Articular chondrocyte of knee joint (primary cell): ENCODE results near the gene NCAPD2. TPM values are rescaled to one million over a fixed set of nuclear protein-coding genes. Genes with fewer than 3 reads are reported as not detected.

Experiments used
- small RNA-seq: library from RNA; depleted of rRNA; stranded (forward); fragments of <200 nt; gene quantifications from one replicate; pipeline ENCODE3, GENCODE V24; 2012
- total RNA-seq: library from RNA; depleted of rRNA; stranded (reverse); fragments of >200 nt; gene quantifications from 2 replicates; pipeline ENCODE4 v1.2.3, GENCODE V29; 2012

The NCAPD2 gene, protein sequence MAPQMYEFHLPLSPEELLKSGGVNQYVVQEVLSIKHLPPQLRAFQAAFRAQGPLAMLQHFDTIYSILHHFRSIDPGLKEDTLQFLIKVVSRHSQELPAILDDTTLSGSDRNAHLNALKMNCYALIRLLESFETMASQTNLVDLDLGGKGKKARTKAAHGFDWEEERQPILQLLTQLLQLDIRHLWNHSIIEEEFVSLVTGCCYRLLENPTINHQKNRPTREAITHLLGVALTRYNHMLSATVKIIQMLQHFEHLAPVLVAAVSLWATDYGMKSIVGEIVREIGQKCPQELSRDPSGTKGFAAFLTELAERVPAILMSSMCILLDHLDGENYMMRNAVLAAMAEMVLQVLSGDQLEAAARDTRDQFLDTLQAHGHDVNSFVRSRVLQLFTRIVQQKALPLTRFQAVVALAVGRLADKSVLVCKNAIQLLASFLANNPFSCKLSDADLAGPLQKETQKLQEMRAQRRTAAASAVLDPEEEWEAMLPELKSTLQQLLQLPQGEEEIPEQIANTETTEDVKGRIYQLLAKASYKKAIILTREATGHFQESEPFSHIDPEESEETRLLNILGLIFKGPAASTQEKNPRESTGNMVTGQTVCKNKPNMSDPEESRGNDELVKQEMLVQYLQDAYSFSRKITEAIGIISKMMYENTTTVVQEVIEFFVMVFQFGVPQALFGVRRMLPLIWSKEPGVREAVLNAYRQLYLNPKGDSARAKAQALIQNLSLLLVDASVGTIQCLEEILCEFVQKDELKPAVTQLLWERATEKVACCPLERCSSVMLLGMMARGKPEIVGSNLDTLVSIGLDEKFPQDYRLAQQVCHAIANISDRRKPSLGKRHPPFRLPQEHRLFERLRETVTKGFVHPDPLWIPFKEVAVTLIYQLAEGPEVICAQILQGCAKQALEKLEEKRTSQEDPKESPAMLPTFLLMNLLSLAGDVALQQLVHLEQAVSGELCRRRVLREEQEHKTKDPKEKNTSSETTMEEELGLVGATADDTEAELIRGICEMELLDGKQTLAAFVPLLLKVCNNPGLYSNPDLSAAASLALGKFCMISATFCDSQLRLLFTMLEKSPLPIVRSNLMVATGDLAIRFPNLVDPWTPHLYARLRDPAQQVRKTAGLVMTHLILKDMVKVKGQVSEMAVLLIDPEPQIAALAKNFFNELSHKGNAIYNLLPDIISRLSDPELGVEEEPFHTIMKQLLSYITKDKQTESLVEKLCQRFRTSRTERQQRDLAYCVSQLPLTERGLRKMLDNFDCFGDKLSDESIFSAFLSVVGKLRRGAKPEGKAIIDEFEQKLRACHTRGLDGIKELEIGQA (N-terminal part only)
- 31.0 and 40.4 TPM in 2 replicates for total RNA-seq

GRCh38 chr12:6493497-6494257, at the start of gene NCAPD2:
Gene NCAPD2 (plus strand): TSS chr12:6494102. CDS start chr12:6495099, 997 bp downstream.

GRCh38 chr12:6444704-6445688, 48.9 kb upstream of the NCAPD2 start, which contains the start of gene CD27:
Gene CD27 (plus strand): TSS chr12:6444955. CDS start chr12:6445096, 141 bp downstream.

DNA sequence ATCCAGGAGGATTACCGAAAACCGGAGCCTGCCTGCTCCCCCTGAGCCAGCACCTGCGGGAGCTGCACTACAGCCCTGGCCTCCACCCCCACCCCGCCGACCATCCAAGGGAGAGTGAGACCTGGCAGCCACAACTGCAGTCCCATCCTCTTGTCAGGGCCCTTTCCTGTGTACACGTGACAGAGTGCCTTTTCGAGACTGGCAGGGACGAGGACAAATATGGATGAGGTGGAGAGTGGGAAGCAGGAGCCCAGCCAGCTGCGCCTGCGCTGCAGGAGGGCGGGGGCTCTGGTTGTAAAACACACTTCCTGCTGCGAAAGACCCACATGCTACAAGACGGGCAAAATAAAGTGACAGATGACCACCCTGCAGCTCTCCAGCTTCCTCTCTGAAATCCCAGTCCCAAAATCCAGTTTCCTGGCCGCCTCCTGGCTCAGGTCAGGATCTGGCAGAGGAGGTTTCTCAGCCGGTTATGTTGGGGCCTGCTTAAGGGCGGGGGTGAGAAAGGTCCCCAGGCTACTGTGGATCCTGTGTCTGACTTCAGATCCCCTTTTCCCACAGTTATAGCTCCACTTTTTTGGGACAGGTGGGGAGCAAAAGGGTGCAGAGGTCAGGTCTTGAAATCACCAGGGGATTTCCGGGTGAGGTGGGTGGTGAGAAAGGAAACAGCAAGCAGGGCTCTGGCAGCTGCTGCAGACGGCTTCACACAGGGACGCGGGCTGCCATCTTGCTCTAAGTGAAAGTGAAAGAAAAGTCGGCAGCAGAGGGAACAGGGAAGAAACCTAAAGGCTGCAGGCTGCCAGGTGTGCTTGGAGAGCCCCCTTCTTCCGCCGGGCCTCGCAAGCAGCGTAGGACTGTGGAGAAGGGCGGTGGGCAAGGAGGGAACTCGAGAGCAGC, 42.3 kb upstream of the NCAPD2 start, which contains the start of gene TAPBPL:
TAPBPL (plus strand) TSS at position 695 of the 897 bp plus-strand sequence. CDS start 207 bp downstream, outside the sequence.

DNA sequence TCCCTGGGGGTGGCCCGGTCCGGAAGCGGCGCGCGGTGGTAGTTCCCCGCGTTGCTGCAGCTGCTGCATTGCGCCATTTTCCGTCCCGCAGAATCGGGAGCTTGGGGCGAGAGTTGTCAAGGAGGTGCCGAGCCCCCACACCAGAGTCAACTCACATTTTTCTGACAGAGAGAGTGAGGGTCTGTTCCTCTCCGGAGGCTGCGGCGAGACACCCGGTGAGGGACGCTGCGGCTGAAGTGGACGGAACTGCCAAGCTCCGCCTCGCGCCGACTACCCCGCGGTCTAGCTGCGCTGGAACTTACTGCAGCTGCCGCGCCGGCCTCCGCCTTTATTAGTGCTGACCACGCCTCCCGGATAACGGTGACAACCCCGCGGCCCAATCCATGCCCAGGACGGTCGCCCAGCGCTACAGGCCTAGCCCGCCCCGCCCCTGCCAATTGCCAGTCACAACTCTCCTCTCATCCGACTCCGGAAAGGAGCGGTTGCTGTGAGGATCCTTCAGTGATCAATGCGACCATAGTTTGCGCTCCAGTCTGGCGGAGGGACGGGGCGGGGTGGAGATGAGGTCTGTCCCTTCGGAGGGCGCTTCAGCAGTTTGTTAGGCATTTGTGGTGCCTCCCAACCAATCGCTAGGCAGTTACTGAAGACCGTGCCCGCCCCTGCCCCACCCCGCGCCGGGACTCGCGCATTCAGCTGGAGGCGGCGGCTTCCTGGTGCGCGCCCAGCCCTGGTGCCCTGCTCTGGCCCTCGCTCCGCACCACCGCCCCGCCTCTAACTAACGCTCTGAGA, 23.3 kb upstream of the NCAPD2 start, which contains the start of gene VAMP1:
VAMP1 (minus strand) TSS at position 303 of the 789 bp plus-strand sequence; CDS start at position 157, 146 bp downstream.

DNA sequence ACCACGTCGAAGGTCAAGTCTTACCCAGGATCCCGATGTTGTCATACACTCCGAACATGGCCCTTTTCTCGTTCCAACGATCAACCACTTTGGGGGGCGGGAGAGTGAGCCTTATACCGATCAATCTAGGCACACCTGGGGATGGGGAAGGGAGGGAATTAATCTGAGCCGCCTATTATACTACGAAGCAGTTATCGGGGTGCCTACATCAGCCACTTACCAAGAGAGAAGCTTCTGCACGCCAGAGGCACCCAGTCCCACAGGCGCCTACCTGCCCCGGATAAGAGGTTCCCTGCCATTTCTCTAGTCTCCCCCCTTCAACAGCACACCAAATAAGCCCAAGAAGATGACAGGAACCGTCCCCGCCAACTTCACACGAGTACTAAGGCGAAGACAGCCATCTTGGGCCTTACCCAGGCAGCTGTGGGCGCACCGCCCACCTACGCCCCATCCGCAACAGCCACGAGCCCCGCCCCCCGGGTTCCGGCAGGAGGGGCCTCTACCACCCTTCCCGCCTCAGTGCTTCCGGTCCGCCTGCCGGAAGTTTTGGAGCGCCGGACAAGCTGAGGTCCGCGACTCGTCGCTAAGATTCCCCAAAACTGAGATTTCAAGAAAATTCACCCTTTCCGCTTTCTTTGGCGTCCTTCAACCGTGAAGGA, 935 bp upstream of the NCAPD2 start, which contains the start of gene MRPL51:
MRPL51 (minus strand) TSS at position 425 of the 659 bp plus-strand sequence; CDS start at position 299, 126 bp downstream.

GRCh38 chr12:6533923-6534694, 40.2 kb downstream of the NCAPD2 start, which contains the start of gene GAPDH:
Gene GAPDH (plus strand): TSS chr12:6534517. CDS start chr12:6534833, 316 bp downstream.

Small RNAs within 50 kb of the gene (small RNA-seq; reads per million reads assigned to genes)
- gene SCARNA11 = 30.7 reads per million, percentile 96 among the genes with 10 or more reads in this experiment

Other genes with a start within 250 kb of the NCAPD2 start
- 0.11 TPM in 1 of 2 replicates, not detected in the other for gene PLEKHG6, start 183.4 kb upstream of the NCAPD2 start, total RNA-seq
- 327 and 342 TPM in 2 replicates for gene TNFRSF1A, start 152.0 kb upstream of the NCAPD2 start, total RNA-seq
- gene SCNN1A, start 118.5 kb upstream of the NCAPD2 start, total RNA-seq = 1.4 and 1.6 TPM in 2 replicates
- gene LTBR, start 109.9 kb upstream of the NCAPD2 start, total RNA-seq = 98.3 and 132 TPM in 2 replicates
- 0.22 TPM in 1 of 2 replicates, not detected in the other for gene CD27, start 49.1 kb upstream of the NCAPD2 start, total RNA-seq
- gene TAPBPL, start 42.1 kb upstream of the NCAPD2 start, total RNA-seq = 9.9 and 13.9 TPM in 2 replicates
- gene VAMP1, start 23.4 kb upstream of the NCAPD2 start, total RNA-seq = 8.4 and 9.6 TPM in 2 replicates
- 84.3 and 96.9 TPM in 2 replicates for gene MRPL51, start 840 bp upstream of the NCAPD2 start, total RNA-seq
- gene GAPDH, start 40.4 kb downstream of the NCAPD2 start, total RNA-seq = 6,743 and 9,393 TPM in 2 replicates
- gene IFFO1, start 61.9 kb downstream of the NCAPD2 start, total RNA-seq = 12.4 and 17.2 TPM in 2 replicates
- gene NOP2, start 74.2 kb downstream of the NCAPD2 start, total RNA-seq = 20.1 and 23.3 TPM in 2 replicates
- gene CHD4, start 113.3 kb downstream of the NCAPD2 start, total RNA-seq = 210 and 211 TPM in 2 replicates
- gene LPAR5, start 141.9 kb downstream of the NCAPD2 start, total RNA-seq = not detected in 2 replicates
- 0.26 and 0.76 TPM in 2 replicates for gene ACRBP, start 153.3 kb downstream of the NCAPD2 start, total RNA-seq
- 28.4 and 43.7 TPM in 2 replicates for gene ING4, start 169.0 kb downstream of the NCAPD2 start, total RNA-seq
- 22.9 and 26.8 TPM in 2 replicates for gene ZNF384, start 195.3 kb downstream of the NCAPD2 start, total RNA-seq
- 0.11 and 0.13 TPM in 2 replicates for gene PIANP, start 206.7 kb downstream of the NCAPD2 start, total RNA-seq
- 71.5 and 77.6 TPM in 2 replicates for gene COPS7A, start 229.9 kb downstream of the NCAPD2 start, total RNA-seq